SU-DHL-6 (cell line): Measurements from ENCODE around the gene STK36.

Source experiments
- EZH2phosphoT487 ChIP-seq: fragments of 200-600 bp; sonication (generic), shearing (Covaris generic); conservative IDR thresholded peaks from 2 replicates; pipeline ENCODE4 v1.6.1; 2018; ENCODE audit warnings: mild to moderate bottlenecking, antibody characterized with exemption, low read length, moderate library complexity, mixed read lengths
- TF ChIP-seq, protein P1 (sequence below): fragments of 200-600 bp; sonication (generic); IDR thresholded peaks from one replicate; pipeline ENCODE4 v1.5.1; 2017; ENCODE audit warnings: antibody characterized with exemption, mild to moderate bottlenecking, low read length, moderate library complexity; ENCODE audit not compliant: insufficient read depth, poor library complexity, severe bottlenecking

DNA sequence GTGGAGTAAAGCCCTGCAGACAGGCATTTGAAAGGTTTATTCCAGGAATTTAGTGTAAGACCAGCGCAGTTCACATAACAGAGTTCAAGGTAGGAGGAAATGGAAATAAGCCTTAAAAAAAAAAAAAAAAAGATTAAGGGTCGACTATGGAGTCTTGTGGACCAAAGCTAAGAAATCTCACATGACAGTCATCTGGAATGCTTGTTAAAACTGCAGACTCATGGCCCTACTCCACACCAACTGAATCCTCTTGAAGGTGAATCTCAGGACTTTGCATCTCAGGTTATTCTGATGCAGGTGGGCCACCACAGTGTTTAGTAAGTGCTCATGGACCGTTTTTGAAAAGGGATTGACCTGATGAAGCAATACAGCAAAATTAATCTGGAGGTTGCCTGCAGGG, 47.6 kb downstream of the STK36 start:
- TF ChIP-seq, protein P1, sequence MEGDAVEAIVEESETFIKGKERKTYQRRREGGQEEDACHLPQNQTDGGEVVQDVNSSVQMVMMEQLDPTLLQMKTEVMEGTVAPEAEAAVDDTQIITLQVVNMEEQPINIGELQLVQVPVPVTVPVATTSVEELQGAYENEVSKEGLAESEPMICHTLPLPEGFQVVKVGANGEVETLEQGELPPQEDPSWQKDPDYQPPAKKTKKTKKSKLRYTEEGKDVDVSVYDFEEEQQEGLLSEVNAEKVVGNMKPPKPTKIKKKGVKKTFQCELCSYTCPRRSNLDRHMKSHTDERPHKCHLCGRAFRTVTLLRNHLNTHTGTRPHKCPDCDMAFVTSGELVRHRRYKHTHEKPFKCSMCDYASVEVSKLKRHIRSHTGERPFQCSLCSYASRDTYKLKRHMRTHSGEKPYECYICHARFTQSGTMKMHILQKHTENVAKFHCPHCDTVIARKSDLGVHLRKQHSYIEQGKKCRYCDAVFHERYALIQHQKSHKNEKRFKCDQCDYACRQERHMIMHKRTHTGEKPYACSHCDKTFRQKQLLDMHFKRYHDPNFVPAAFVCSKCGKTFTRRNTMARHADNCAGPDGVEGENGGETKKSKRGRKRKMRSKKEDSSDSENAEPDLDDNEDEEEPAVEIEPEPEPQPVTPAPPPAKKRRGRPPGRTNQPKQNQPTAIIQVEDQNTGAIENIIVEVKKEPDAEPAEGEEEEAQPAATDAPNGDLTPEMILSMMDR, result no peak
- TF ChIP-seq EZH2phosphoT487, result no peak
